Natural killer cell (primary cell): Measurements from ENCODE around the gene HPSE2. TPM values are rescaled to one million over a fixed set of nuclear protein-coding genes. Genes with fewer than 3 reads are reported as not detected.
A peak's percentile ranks its signal among the peaks of the same experiment; 100 is the strongest.

Experiments used
- ATAC-seq, 3 donors: fragments of 150-1000 bp in 2 of 3; fragments of 200-7000 bp in 1 of 3; cut with Tn5 transposase; 1 replicate in 1 of 3; 2 replicates in 2 of 3; pipeline ENCODE4 v1.10.0; 2021; ENCODE audit warnings: mild to moderate bottlenecking in 2 of 3, moderate library complexity in 2 of 3
- DNase-seq, 2 donors: peaks; one replicate each; pipeline versions ENCODE4 v3.0.0 to v3.0.0-alpha.2; 2013 to 2021; ENCODE audit warnings: mixed read lengths in 1 of 2
- H3K27ac ChIP-seq: one replicate; pipeline ENCODE4 v1.5.1; 2013; ENCODE audit warnings: mild to moderate bottlenecking, low read length
- H3K27me3 ChIP-seq: one replicate; pipeline ENCODE4 v1.6.1; 2013; ENCODE audit warnings: low read length; ENCODE audit not compliant: control insufficient read depth, insufficient read depth
- H3K36me3 ChIP-seq: one replicate; pipeline ENCODE4 v1.6.1; 2013; ENCODE audit warnings: low read length; ENCODE audit not compliant: control insufficient read depth, insufficient read depth
- H3K4me1 ChIP-seq: one replicate; pipeline ENCODE4 v1.6.1; 2013; ENCODE audit warnings: low read length; ENCODE audit not compliant: control insufficient read depth, insufficient read depth
- H3K4me3 ChIP-seq: one replicate; pipeline ENCODE4 v1.5.1; 2013; ENCODE audit warnings: low read length
- H3K9me3 ChIP-seq: one replicate; pipeline ENCODE4 v1.6.1; 2013; ENCODE audit warnings: low read length; ENCODE audit not compliant: control insufficient read depth, insufficient read depth
- H3K27ac Mint-ChIP-seq, 2 donors: one replicate each; pipeline ENCODE4 v1.8.0; 2022; ENCODE audit warnings: mild to moderate bottlenecking in 2 of 2, mixed read lengths in 2 of 2, moderate library complexity in 1 of 2
- H3K27me3 Mint-ChIP-seq, 2 donors: one replicate each; pipeline ENCODE4 v1.8.0; 2022; ENCODE audit warnings: low read depth in 2 of 2, mixed read lengths in 2 of 2
- H3K36me3 Mint-ChIP-seq: one replicate; pipeline ENCODE4 v1.8.0; 2022; ENCODE audit warnings: mixed read lengths
- H3K4me1 Mint-ChIP-seq, 2 donors: one replicate each; pipeline ENCODE4 v1.8.0; 2022; ENCODE audit warnings: mixed read lengths in 2 of 2
- H3K4me3 Mint-ChIP-seq: one replicate; pipeline ENCODE4 v1.8.0; 2022; ENCODE audit warnings: mild to moderate bottlenecking, moderate library complexity, mixed read lengths
- H3K9me3 Mint-ChIP-seq, 2 donors: one replicate each; pipeline ENCODE4 v1.8.0; 2022; ENCODE audit warnings: mixed read lengths in 2 of 2
- WGBS: methylation state at CpG from one replicate; pipeline ENCODE4 v1.1.7; 2013; ENCODE audit warnings: missing lambda C conversion rate; ENCODE audit not compliant: insufficient coverage; 5-methylcytosine and 5-hydroxymethylcytosine counted together
- intact Hi-C: fragments of 100-400 bp; cut with micrococcal nuclease; formaldehyde crosslinking; loops from one replicate; pipeline ENCODE4 v1.14.2; 2022
- total RNA-seq, 4 donors: library from RNA; stranded (reverse); fragments of 120-200 nt in 1 of 4; gene quantifications; one replicate each; pipeline versions ENCODE4 v1.2.3 to v1.2.4, GENCODE V29; 2013 to 2022
- TF ChIP-seq, protein P1 (sequence below): fragments of 200-600 bp; IDR thresholded peaks from one replicate; pipeline ENCODE4 v1.8.0; 2022; ENCODE audit warnings: antibody characterized with exemption

Gene HPSE2
- total RNA-seq = not detected
- total RNA-seq (2013) = 0.05 TPM

DNA sequence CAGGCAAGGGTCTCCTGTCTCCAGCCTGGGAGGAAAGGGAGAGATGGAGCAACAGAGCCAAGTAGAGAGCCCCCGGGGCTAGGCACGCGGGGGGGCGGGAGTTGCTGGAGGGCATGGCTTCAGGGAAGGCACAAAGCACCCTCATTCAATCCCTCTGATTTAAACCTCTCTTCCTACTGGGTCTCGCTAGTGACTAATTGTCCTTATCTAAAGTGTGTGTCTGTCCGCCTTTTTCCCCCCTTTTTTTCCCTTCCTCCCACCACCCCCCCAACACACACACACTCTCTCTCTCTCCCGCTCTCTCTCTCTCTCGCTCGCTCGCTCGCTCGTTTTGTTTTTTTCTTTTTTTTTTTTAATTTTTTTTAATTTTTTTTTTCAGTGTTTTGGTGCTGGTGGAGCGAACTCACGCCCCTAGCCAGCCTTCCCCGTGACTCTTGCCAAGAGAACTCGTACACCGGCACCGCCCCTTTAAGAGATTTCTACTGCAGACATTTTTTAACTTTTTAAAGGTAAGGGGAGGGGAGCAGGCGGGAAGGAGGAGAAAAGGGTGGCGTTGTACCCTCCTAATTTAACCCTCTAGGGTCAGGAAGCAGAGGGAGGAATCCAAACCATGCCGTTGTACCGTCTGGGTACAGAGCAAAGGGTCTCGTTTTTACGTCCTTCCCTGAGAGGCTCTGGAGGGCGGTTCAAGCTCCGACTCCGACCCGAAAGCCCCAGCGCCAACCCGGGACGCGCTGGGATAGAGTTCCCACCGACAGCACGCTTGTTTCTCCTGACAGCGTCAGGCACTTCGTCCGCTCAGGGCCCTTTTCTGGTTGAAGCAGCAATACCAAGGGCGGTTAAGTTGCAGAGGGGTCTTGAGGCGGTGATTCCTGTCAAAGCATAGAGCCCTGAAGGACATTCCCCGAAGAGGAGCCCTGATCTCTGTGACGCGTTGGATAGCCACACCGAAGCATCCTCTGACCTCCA, at the start of gene HPSE2:
Gene HPSE2 (minus strand): TSS at position 195 of the 969 bp plus-strand sequence.
- H3K27ac Mint-ChIP-seq = no peak within 1 kb of the TSS
- no peaks in the 10 kb centered on the region for H3K36me3 Mint-ChIP-seq
- TF ChIP-seq, protein P1, sequence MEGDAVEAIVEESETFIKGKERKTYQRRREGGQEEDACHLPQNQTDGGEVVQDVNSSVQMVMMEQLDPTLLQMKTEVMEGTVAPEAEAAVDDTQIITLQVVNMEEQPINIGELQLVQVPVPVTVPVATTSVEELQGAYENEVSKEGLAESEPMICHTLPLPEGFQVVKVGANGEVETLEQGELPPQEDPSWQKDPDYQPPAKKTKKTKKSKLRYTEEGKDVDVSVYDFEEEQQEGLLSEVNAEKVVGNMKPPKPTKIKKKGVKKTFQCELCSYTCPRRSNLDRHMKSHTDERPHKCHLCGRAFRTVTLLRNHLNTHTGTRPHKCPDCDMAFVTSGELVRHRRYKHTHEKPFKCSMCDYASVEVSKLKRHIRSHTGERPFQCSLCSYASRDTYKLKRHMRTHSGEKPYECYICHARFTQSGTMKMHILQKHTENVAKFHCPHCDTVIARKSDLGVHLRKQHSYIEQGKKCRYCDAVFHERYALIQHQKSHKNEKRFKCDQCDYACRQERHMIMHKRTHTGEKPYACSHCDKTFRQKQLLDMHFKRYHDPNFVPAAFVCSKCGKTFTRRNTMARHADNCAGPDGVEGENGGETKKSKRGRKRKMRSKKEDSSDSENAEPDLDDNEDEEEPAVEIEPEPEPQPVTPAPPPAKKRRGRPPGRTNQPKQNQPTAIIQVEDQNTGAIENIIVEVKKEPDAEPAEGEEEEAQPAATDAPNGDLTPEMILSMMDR = no peak
- H3K36me3 ChIP-seq = no peaks in the 10 kb centered on the region
- no peak within 1 kb of the TSS for H3K27ac ChIP-seq
- peaks cover 52% of the 10 kb centered on the region for H3K27me3 ChIP-seq
- intact Hi-C loops = no loop called here
- H3K4me1 ChIP-seq = peaks cover 13% of the 10 kb centered on the region
- peaks cover 3% of the 10 kb centered on the region for H3K9me3 ChIP-seq
- WGBS = 8% methylated on average over 39 of the region's 43 CpGs
- peaks cover 58 to 80% of the 10 kb centered on the region in 2 donors for H3K27me3 Mint-ChIP-seq
- no peaks in the 10 kb centered on the region for H3K9me3 Mint-ChIP-seq
- H3K4me3 Mint-ChIP-seq = peak within 1 kb of the TSS; percentile 28
- no peak for DNase-seq
- no peak within 1 kb of the TSS for H3K4me3 ChIP-seq
- peaks cover 4% of the 10 kb centered on the region in 2 donors for H3K4me1 Mint-ChIP-seq
- no peak for ATAC-seq

DNA sequence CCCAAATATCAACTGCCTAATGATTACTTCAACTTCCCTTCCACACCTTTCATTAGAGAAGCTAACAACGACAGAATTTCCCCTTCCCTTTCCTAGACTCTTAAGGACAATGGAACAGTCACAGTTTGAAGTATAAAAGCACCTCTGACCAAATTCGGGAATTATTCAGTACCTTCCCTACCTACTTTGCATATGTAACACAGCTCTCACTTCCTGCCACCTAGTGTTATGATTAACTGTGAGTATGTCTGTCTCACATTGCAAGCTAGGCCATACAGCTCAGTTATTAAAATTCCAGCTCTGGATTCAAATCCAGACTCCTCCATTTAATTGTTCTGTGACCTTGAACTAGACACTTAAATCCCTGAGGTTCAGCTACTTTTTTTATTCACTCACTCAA, 44.8 kb upstream of the HPSE2 start:
- Histone ChIP-seq H3K4me3 (no peak overlapping the region), H3K27me3 (peaks cover 6% of the 10 kb centered on the region), H3K9me3 (no peaks in the 10 kb centered on the region), H3K4me1 (no peaks in the 10 kb centered on the region), H3K27ac (no peak overlapping the region), H3K36me3 (no peaks in the 10 kb centered on the region)
- DNase-seq = no peak
- no peak overlapping the region for H3K27ac Mint-ChIP-seq
- H3K4me3 Mint-ChIP-seq = no peak overlapping the region
- 45% methylated on average over 2 of the region's 2 CpGs for WGBS
- intact Hi-C loops = no loop called here
- no peaks in the 10 kb centered on the region for H3K36me3 Mint-ChIP-seq
- peaks cover 2 to 9% of the 10 kb centered on the region in 2 donors for H3K27me3 Mint-ChIP-seq
- TF ChIP-seq, protein P1 = no peak
- H3K9me3 Mint-ChIP-seq = no peaks in the 10 kb centered on the region
- H3K4me1 Mint-ChIP-seq = no peaks in the 10 kb centered on the region
- no peak for ATAC-seq

DNA sequence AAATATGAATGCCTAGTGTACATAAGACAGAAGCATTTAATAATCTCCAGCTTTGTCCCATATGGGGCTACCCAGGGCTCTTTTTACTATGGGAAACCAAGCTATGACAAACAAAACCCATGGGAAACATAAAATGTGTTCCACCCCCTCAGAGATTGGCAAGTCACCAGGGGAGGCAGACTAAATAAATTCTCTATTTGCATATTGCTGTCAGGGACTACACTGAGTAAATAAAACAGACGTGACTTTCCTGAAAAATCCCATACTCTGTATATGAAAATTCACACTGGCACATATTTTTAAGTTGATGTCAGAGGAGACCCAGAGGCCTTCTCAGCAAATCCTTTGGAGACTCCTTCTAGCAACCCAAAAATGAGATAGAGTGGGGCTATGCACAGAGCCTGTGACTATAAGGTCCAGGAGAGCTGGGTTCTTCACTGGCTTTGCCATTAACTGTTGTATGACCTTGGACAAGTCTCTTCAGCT, 44.0 kb upstream of the HPSE2 start:
- no peaks in the 10 kb centered on the region for H3K36me3 Mint-ChIP-seq
- Histone ChIP-seq H3K4me1 (no peaks in the 10 kb centered on the region), H3K36me3 (no peaks in the 10 kb centered on the region), H3K4me3 (no peak overlapping the region), H3K27ac (no peak overlapping the region), H3K27me3 (peaks cover 7% of the 10 kb centered on the region), H3K9me3 (no peaks in the 10 kb centered on the region)
- no peak overlapping the region for H3K4me3 Mint-ChIP-seq
- no peaks in the 10 kb centered on the region for H3K4me1 Mint-ChIP-seq
- peaks cover 2 to 9% of the 10 kb centered on the region in 2 donors for H3K27me3 Mint-ChIP-seq
- intact Hi-C loops = no loop called here
- 60% methylated on average over 1 of the region's 1 CpG for WGBS
- no peaks in the 10 kb centered on the region for H3K9me3 Mint-ChIP-seq
- TF ChIP-seq, protein P1 = no peak
- no peak for DNase-seq
- ATAC-seq = no peak
- no peak overlapping the region for H3K27ac Mint-ChIP-seq
